Measurements from ENCODE around the gene ZNF277.

- TF ChIP-seq, protein P1, sequence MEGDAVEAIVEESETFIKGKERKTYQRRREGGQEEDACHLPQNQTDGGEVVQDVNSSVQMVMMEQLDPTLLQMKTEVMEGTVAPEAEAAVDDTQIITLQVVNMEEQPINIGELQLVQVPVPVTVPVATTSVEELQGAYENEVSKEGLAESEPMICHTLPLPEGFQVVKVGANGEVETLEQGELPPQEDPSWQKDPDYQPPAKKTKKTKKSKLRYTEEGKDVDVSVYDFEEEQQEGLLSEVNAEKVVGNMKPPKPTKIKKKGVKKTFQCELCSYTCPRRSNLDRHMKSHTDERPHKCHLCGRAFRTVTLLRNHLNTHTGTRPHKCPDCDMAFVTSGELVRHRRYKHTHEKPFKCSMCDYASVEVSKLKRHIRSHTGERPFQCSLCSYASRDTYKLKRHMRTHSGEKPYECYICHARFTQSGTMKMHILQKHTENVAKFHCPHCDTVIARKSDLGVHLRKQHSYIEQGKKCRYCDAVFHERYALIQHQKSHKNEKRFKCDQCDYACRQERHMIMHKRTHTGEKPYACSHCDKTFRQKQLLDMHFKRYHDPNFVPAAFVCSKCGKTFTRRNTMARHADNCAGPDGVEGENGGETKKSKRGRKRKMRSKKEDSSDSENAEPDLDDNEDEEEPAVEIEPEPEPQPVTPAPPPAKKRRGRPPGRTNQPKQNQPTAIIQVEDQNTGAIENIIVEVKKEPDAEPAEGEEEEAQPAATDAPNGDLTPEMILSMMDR (IDR thresholded peaks at IDR 0.05) = no peak
- no peak for TF ChIP-seq POLR2A (IDR thresholded peaks at IDR 0.05)
These were observed 8.4 kb downstream of the ZNF277 start for GRCh38 chr7:112214883-112215282.
